ENCODE measurements around the gene CST7. TPM values are rescaled to one million over a fixed set of nuclear protein-coding genes. Genes with fewer than 3 reads are reported as not detected.

CST7 gene
- total and polyA plus RNA-seq, 10 of the 15 experiments (the other 5 are each of a cell fraction or from before 2014, with no cell fraction given): 0.69 TPM; not detected in 9

- BruUV-seq (replicated peaks): no TSS peak
- RAD21 ChIA-PET (ENCODE audit: unreplicated experiment): no interaction called here
- DNase-seq (ENCODE audit: low read depth, low spot score) (no peak), ATAC-seq (no peak), FAIRE-seq (no peak)
- Histone ChIP-seq H3K79me2 (ENCODE audit: control insufficient read depth, insufficient read depth, low read length) (peaks cover 40% of the 10 kb centered on the region), H3K27ac (ENCODE audit: control insufficient read depth, insufficient read depth) (no peak overlapping the region), H3K4me2 (ENCODE audit: control insufficient read depth, insufficient read depth) (no peak overlapping the region), H3K4me3 (no peak overlapping the region), H3K27me3 (replicated peaks in 1 of 2; ENCODE audit: control insufficient read depth in 2 of 2, insufficient read depth in 2 of 2, low read length in 1 of 2) (no peaks in the 10 kb centered on the region), H3K36me3 (ENCODE audit: control insufficient read depth in 2 of 2, insufficient read depth in 2 of 2, low read length in 1 of 2) (no peaks in the 10 kb centered on the region; a peak in 1 of 4 replicates), H4K20me1 (ENCODE audit: control insufficient read depth, insufficient read depth) (no peaks in the 10 kb centered on the region), H3K9me3 (replicated peaks; ENCODE audit: control insufficient read depth, insufficient read depth, low read length) (no peaks in the 10 kb centered on the region), H3K9ac (ENCODE audit: control insufficient read depth, insufficient read depth, low read length) (no peak overlapping the region), H2AFZ (ENCODE audit: control insufficient read depth, low read depth, low read length) (no peak overlapping the region), H3K4me1 (ENCODE audit: control insufficient read depth, insufficient read depth, low read length) (peaks cover 7% of the 10 kb centered on the region; the same call in 1 of the 2 replicates)
- POLR2A ChIA-PET: no interaction called here
- intact Hi-C loops (cut with micrococcal nuclease; ENCODE audit: unreplicated experiment) (no loop called here), in situ Hi-C loops (cut with MboI) (no loop called here)
- CTCF ChIA-PET: interaction anchor here (1.4 kb wide), 1 partner anchor 78 kb away, joined by 6 read pairs; no protein-coding TSS in a partner anchor
- TF ChIP-seq, protein P1, sequence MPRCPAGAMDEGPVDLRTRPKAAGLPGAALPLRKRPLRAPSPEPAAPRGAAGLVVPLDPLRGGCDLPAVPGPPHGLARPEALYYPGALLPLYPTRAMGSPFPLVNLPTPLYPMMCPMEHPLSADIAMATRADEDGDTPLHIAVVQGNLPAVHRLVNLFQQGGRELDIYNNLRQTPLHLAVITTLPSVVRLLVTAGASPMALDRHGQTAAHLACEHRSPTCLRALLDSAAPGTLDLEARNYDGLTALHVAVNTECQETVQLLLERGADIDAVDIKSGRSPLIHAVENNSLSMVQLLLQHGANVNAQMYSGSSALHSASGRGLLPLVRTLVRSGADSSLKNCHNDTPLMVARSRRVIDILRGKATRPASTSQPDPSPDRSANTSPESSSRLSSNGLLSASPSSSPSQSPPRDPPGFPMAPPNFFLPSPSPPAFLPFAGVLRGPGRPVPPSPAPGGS (IDR thresholded peaks at IDR 0.05; ENCODE audit: borderline replicate concordance, insufficient read depth, low read depth, low read length, poor library complexity, severe bottlenecking): peak; percentile 32
- no peak for TF ChIP-seq JUNB (IDR thresholded peaks at IDR 0.05)
- SMC1A ChIA-PET (ENCODE audit: uncharacterized antibody, unreplicated experiment): interaction anchor here (0.9 kb wide), 1 partner anchor 78 kb away, joined by 3 read pairs; no protein-coding TSS in a partner anchor
- WGBS (ENCODE audit: insufficient coverage, insufficient replicate concordance, low lambda C conversion rate, missing lambda C conversion rate): 90% methylated on average over 2 of the region's 2 CpGs
These were observed 38.2 kb downstream of the CST7 start for GRCh38 chr20:24987244-24987643.
